OCI-LY7 (cell line): ENCODE measurements around the gene RGS19.
"Not testable (repeated sequence)": the region's sequence is repeated elsewhere in the genome, so short reads cannot be mapped to it uniquely, and the experiment has no call there.

ENCODE experiments used
- EZH2phosphoT487 ChIP-seq: fragments of 200-600 bp; sonication (generic); IDR thresholded peaks from 2 replicates; pipeline ENCODE4 v1.6.1; 2018; ENCODE audit warnings: low read depth, borderline replicate concordance, mild to moderate bottlenecking, mixed run types, antibody characterized with exemption, low read length, moderate library complexity, mixed read lengths
- TF ChIP-seq, protein P1 (sequence below): fragments of 200-600 bp; sonication (generic); conservative IDR thresholded peaks from 2 replicates; pipeline ENCODE4 v1.5.1; 2014; ENCODE audit warnings: mild to moderate bottlenecking, antibody characterized with exemption, low read length, moderate library complexity, mixed read lengths

DNA sequence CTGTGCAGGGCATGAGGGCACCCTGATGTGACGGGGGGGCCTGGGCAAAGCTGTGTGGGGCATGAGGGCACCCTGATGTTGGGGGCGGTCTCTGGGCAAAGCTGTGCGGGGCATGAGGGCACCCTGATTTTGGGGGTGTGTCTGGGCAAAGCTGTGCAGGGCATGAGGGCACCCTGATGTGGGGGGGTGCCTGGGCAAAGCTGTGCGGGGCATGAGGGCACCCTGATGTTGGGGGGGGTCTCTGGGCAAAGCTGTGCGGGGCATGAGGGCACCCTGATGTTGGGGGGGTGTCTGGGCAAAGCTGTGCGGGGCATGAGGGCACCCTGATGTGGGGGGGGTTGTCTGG is 38.1 kb upstream of the RGS19 start:
- TF ChIP-seq, protein P1, sequence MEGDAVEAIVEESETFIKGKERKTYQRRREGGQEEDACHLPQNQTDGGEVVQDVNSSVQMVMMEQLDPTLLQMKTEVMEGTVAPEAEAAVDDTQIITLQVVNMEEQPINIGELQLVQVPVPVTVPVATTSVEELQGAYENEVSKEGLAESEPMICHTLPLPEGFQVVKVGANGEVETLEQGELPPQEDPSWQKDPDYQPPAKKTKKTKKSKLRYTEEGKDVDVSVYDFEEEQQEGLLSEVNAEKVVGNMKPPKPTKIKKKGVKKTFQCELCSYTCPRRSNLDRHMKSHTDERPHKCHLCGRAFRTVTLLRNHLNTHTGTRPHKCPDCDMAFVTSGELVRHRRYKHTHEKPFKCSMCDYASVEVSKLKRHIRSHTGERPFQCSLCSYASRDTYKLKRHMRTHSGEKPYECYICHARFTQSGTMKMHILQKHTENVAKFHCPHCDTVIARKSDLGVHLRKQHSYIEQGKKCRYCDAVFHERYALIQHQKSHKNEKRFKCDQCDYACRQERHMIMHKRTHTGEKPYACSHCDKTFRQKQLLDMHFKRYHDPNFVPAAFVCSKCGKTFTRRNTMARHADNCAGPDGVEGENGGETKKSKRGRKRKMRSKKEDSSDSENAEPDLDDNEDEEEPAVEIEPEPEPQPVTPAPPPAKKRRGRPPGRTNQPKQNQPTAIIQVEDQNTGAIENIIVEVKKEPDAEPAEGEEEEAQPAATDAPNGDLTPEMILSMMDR: not testable (repeated sequence)
- TF ChIP-seq EZH2phosphoT487: not testable (repeated sequence)
